Stimulated activated CD4-positive, alpha-beta T cell treated with anti-CD3 and anti-CD28 coated beads, TNF-alpha, amount 100 ng/mL, for 1 hour (primary cell): ENCODE data around the gene EVA1B.

Experiments
- DNase-seq, 3 donors: peaks; one replicate each; pipeline ENCODE4 v3.0.0-alpha.2; 2020; ENCODE audit warnings: low read depth in 3 of 3, low spot score in 1 of 3

The EVA1B gene

DNA sequence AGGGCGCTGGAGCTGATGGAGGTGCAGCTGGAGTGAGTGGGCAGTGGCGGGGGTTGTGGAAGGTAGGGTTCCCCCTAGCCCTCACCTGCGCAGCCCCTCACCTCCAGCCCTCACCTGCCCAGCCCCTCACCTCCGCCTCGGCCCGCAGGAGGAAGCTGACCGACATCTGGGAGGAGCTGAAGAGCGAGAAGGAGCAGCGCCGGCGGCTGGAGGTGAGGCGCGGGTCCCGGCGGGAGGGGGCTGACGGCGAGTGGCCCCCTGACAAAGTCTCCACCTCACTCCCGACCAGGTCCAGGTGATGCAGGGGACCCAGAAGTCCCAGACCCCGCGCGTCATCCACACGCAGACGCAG, 2.7 kb downstream of the EVA1B start:
- DNase-seq, result no peak

DNA sequence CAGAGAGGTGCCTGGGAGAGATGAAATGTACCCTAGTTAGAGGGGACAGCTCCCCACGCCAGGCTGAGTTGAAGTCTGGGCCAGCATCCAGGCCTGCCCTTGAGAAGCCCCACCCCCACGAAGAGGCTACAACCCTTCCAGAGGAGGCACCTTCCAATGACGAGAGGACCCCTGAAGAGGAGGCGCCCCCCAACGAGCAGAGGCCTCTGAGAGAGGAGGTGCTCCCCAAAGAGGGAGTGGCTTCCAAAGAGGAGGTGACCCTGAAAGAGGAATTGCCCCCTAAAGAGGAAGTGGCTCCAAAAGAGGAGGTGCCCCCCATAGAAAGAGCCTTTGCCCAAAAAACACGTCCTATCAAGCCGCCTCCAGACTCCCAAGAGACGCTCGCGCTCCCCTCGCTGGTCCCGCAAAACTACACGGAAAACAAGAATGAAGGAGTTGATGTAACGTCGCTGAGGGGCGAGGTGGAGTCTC, 3.1 kb downstream of the EVA1B start:
- no peak for DNase-seq

GRCh38 chr1:36309397-36309796, 14.0 kb downstream of the EVA1B start:
- DNase-seq, result no peak

DNA sequence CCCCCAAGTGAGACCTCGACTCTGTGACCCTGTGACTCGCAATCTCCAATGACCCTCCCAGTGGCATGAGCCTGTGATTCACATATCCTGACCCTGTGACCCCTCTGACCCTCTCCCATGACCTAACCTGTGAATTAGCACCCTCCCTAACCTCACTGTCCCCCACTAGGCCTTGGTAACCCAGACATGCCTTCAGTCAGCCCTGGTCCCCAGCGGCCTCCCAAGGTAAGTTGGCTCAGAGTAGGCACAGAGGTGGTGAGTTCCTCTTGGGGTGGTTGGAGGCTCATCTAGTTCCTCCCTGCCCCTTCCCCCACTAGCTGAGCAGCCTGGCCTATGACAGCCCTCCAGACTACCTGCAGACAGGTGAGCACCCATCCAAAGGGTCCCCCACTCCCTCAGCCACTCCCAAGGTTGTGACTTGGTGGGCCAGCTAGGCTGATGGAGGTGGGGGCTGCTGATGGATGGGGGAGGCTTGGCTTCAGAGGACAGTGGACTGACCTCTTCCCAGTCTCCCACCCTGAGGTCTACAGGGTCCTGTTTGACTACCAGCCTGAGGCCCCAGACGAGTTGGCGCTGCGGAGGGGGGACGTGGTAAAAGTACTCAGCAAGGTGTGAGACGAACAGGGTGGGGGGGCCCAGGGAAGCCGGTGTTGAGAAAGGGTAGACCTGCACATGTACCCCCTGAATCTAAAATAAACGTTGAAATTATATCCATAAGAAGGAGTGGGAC, 15.7 kb downstream of the EVA1B start:
- no peak for DNase-seq

DNA sequence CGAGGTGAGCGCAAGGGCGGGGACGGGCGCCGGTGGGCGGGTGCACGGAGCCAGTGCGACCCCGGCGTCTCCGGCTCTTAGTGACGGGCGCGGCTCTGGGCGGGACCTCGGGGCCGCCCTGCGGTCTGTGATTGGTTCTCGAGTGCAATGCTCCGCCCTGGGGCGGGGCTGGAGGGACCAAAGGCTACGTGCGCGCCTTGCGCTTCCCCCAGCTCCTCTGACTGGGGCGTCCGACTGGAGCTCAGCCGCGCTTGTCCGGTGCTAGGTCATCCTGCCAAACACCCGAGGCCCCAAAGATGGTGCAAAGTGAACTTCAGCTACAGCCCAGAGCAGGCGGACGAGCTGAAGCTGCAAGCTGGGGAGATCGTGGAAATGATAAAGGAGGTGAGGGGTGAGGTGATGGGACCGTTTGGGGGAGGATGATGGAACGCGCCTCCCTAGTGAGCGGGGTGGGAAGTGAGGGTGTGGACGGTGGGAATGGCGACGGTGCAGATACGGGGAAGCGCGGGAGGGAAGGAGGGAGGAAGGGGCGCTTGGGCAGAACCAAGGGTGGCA, 16.5 kb downstream of the EVA1B start:
- peak; percentile 69 to 89 (median 83) for DNase-seq

- no peak for DNase-seq
Measured at GRCh38 chr1:36306210-36306901, 17.1 kb downstream of the EVA1B start, which contains the start of gene SH3D21. SH3D21 (plus strand) TSS chr1:36306368; CDS start chr1:36306421, 53 bp downstream.

DNA sequence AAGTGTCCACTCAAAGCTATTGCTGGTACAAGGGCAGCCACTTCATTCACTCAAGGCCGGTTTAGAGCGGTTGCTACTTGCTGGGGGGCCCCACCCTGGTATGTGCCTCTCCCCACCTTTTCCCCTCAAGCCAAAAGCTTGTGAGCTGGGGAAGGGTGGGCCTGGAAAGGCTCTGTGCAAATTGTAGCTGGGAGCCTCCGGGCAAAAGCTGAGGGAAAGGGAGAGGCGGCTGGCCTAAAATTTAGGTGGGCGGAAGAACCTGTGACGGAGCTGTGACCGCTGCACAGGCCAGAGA, 17.6 kb downstream of the EVA1B start:
- DNase-seq, result no peak

- DNase-seq, result no peak
Measured at GRCh38 chr1:36304970-36305914, 18.2 kb downstream of the EVA1B start.

- no peak for DNase-seq
Measured at GRCh38 chr1:36304521-36304920, 18.9 kb downstream of the EVA1B start.

DNA sequence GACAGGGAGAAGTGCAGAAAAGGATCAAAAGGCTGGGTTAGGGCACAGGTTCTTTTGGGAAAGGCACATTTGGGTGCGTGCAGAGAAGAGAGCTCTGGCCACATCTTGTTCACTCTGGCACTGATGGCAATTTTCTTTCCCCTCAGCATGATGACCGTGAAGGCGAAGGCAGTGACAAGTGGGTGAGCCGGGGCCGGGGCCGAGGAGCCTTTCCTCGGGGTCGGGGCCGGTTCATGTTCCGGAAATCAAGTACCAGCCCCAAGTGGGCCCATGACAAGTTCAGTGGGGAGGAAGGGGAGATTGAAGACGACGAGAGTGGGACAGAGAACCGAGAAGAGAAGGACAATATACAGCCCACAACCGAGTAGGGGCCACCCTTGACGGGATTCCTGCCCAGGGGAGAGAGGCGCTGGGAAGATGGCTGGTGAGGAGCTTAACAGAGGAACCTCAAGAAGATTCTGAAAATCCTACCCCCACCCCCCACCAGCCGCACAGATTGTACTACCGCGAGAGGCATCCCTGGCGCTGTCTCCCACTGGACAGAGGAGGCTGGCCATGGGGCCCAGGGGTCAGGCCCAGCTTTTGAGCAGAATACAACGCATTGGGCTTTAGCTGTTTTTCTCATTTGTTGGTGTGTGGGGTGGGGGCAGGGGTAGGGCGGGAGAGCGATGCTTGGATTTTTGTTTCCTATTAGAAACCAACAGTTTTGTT, 19.6 kb downstream of the EVA1B start:
- no peak for DNase-seq

DNA sequence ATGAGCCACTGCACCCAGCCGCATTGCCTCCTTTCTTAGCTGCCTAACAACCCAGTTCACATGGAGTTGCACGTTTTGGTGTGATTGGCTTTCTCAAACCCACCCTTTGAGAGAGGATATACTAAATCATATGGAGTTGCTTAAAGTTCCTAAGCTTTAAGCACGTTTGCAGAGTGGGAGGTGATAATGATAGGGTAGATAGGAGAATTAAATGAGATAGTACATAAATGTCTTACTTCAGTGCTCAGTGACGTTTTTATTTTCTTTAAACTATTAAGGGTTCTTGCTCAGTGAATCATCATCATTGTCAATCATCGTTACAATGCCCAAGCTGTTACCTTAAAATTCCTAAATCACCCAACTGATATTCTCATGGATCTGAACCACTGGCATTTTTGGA, 20.2 kb downstream of the EVA1B start:
- DNase-seq, result no peak

- DNase-seq, result no peak
Measured at GRCh38 chr1:36301220-36301619, 22.2 kb downstream of the EVA1B start.

GRCh38 chr1:36300526-36300925, 22.9 kb downstream of the EVA1B start:
- no peak for DNase-seq

GRCh38 chr1:36298640-36299039, 24.8 kb downstream of the EVA1B start:
- no peak for DNase-seq

GRCh38 chr1:36297062-36297461, 26.4 kb downstream of the EVA1B start:
- DNase-seq, result no peak

- no peak for DNase-seq
Measured at GRCh38 chr1:36295390-36295789, 28.1 kb downstream of the EVA1B start.

- no peak for DNase-seq
Measured at GRCh38 chr1:36287595-36287994, 35.9 kb downstream of the EVA1B start.

GRCh38 chr1:36286802-36287201, 36.6 kb downstream of the EVA1B start:
- no peak for DNase-seq

GRCh38 chr1:36285443-36286101, 37.9 kb downstream of the EVA1B start:
- peak in 1 of 3 donors; percentile 15 for DNase-seq

DNA sequence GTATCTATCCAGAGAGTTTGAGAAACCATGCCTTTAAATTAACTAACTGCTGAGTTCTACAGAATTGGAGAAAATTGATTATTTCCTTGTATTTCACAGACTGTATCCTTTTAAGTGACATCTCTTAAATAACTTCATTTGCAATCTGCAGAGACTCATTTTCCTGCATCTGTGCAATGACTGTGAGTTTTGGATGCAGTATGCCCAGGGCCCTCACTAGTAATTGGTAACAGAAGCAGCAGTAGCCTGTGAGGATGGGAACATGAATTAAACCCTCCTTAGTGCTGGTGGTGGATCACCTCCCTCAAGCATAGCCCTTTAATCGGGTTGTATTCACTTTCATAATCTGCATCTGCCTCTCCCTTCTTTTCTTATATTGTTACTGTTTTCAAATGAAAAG, 38.9 kb downstream of the EVA1B start:
- DNase-seq, result no peak
